Liver (tissue), 9 donors: ENCODE results near the gene PEAR1. TPM values are rescaled to one million over a fixed set of nuclear protein-coding genes. Genes with fewer than 3 reads are reported as not detected.

Source experiments
- DNase-seq: peaks from one replicate; pipeline ENCODE4 v3.0.0-alpha.2; 2017; ENCODE audit warnings: low spot score
- H3K27ac ChIP-seq, 2 donors: one replicate each; pipeline ENCODE4 v1.7.0; 2013; ENCODE audit warnings: inconsistent platforms in 2 of 2, low read length in 2 of 2, control low read depth in 1 of 2, low read depth in 1 of 2, mild to moderate bottlenecking in 1 of 2
- H3K27me3 ChIP-seq, 4 donors: one replicate each; pipeline versions ENCODE4 v1.6.1 to v1.7.0; 2013; ENCODE audit warnings: low read length in 3 of 4, inconsistent platforms in 1 of 4, mild to moderate bottlenecking in 1 of 4, moderate library complexity in 1 of 4; ENCODE audit not compliant: control insufficient read depth in 4 of 4, insufficient read depth in 4 of 4
- H3K36me3 ChIP-seq, 4 donors: one replicate each; pipeline versions ENCODE4 v1.6.1 to v1.7.0; 2013; ENCODE audit warnings: low read length in 3 of 4, mild to moderate bottlenecking in 3 of 4, low read depth in 1 of 4, moderate library complexity in 1 of 4; ENCODE audit not compliant: control insufficient read depth in 4 of 4, insufficient read depth in 3 of 4
- H3K4me1 ChIP-seq, 4 donors: one replicate each; pipeline versions ENCODE4 v1.6.1 to v1.7.0; 2013; ENCODE audit warnings: low read length in 3 of 4, mild to moderate bottlenecking in 3 of 4, moderate library complexity in 1 of 4; ENCODE audit not compliant: control insufficient read depth in 4 of 4, insufficient read depth in 4 of 4
- H3K4me3 ChIP-seq, 3 donors: one replicate each; pipeline versions ENCODE4 v1.6.1 to v1.7.0; 2013; ENCODE audit warnings: low read length in 3 of 3, control low read depth in 1 of 3, low read depth in 1 of 3, mild to moderate bottlenecking in 1 of 3
- H3K9ac ChIP-seq, 2 donors: one replicate each; pipeline ENCODE4 v1.7.0; 2013; ENCODE audit warnings: low read length in 2 of 2, mild to moderate bottlenecking in 2 of 2, moderate library complexity in 2 of 2, control low read depth in 1 of 2, low read depth in 1 of 2
- H3K9me3 ChIP-seq, 4 donors: one replicate each; pipeline versions ENCODE4 v1.6.1 to v1.7.0; 2013; ENCODE audit warnings: low read length in 3 of 4; ENCODE audit not compliant: control insufficient read depth in 4 of 4
- EGR1 ChIP-seq, 2 donors: IDR thresholded peaks; 2 replicates each; pipeline ENCODE4 v1.6.1; 2016 to 2018; ENCODE audit warnings: antibody characterized with exemption in 2 of 2, low read depth in 2 of 2
- FOXA1 ChIP-seq: IDR thresholded peaks from 2 replicates; pipeline ENCODE4 v1.6.1; 2016; ENCODE audit warnings: antibody characterized with exemption
- FOXA2 ChIP-seq: IDR thresholded peaks from 2 replicates; pipeline ENCODE4 v1.6.1; 2016; ENCODE audit warnings: antibody characterized with exemption
- HNF4A ChIP-seq, 2 donors: conservative IDR thresholded peaks; 2 replicates each; pipeline ENCODE4 v1.6.1; 2016; ENCODE audit warnings: antibody characterized with exemption in 2 of 2, mild to moderate bottlenecking in 2 of 2
- HNF4G ChIP-seq: IDR thresholded peaks from 2 replicates; pipeline ENCODE4 v1.6.1; 2016; ENCODE audit warnings: antibody characterized with exemption
- JUND ChIP-seq, 2 donors: IDR thresholded peaks; 2 replicates each; pipeline ENCODE4 v1.6.1; 2016; ENCODE audit warnings: antibody characterized with exemption in 2 of 2
- NR2F2 ChIP-seq: IDR thresholded peaks from 2 replicates; pipeline ENCODE4 v1.6.1; 2016; ENCODE audit warnings: antibody characterized with exemption
- RAD21 ChIP-seq, 2 donors: IDR thresholded peaks; 2 replicates each; pipeline ENCODE4 v1.6.1; 2016; ENCODE audit warnings: antibody characterized with exemption in 2 of 2, mild to moderate bottlenecking in 2 of 2
- RXRA ChIP-seq, 2 donors: IDR thresholded peaks; 2 replicates each; pipeline ENCODE4 v1.6.1; 2017 to 2018; ENCODE audit warnings: antibody characterized with exemption in 2 of 2, mild to moderate bottlenecking in 1 of 2
- SP1 ChIP-seq: IDR thresholded peaks from 2 replicates; pipeline ENCODE4 v1.6.1; 2018; ENCODE audit warnings: antibody characterized with exemption, mild to moderate bottlenecking
- YY1 ChIP-seq: IDR thresholded peaks from 2 replicates; pipeline ENCODE4 v1.6.1; 2016; ENCODE audit warnings: antibody characterized with exemption, mild to moderate bottlenecking
- WGBS: extraction: QIAGEN DNeasy Blood & Tissue Kit; methylation state at CpG from one replicate; pipeline ENCODE4 v1.1.7; 2013; 5-methylcytosine and 5-hydroxymethylcytosine counted together
- polyA plus RNA-seq, 2 donors: library from polyadenylated mRNA; stranded (reverse) in 1 of 2; unstranded in 1 of 2; fragments of 200-250 nt in 1 of 2; fragments of >200 nt in 1 of 2; fragmentation: Nextera tagmentation in 1 of 2; extraction: Ambion mirVana in 1 of 2; gene quantifications; one replicate each; pipeline versions ENCODE4 v1.2.1 to v1.2.3, GENCODE V29; 2013 to 2015
- total RNA-seq, 2 donors: library from RNA; depleted of rRNA; stranded (reverse); fragments of >200 nt; gene quantifications; one replicate each; pipeline ENCODE4 v1.2.3, GENCODE V29; 2014
- TF ChIP-seq, protein P1 (sequence below): fragments of 150-350 bp; IDR thresholded peaks from 2 replicates; pipeline ENCODE4 v1.5.1; 2017; ENCODE audit warnings: improper control_type of control experiment, low read depth, low read length; ENCODE audit not compliant: missing input control
- TF ChIP-seq, protein P2 (sequence below): IDR thresholded peaks from 2 replicates; pipeline ENCODE4 v1.6.1; 2016; ENCODE audit warnings: antibody characterized with exemption, mild to moderate bottlenecking
- TF ChIP-seq, protein P3 (sequence below): IDR thresholded peaks from 2 replicates; pipeline ENCODE4 v1.6.1; 2016; ENCODE audit warnings: antibody characterized with exemption
- donor health status: healthy.
- donor health status: healthy.
- donor health status: healthy.
- donor health status: healthy.
- donor health status: healthy.

The PEAR1 gene
- total and polyA plus RNA-seq, 4 donors, result 2.1 to 4.4 (median 3.1) TPM

DNA sequence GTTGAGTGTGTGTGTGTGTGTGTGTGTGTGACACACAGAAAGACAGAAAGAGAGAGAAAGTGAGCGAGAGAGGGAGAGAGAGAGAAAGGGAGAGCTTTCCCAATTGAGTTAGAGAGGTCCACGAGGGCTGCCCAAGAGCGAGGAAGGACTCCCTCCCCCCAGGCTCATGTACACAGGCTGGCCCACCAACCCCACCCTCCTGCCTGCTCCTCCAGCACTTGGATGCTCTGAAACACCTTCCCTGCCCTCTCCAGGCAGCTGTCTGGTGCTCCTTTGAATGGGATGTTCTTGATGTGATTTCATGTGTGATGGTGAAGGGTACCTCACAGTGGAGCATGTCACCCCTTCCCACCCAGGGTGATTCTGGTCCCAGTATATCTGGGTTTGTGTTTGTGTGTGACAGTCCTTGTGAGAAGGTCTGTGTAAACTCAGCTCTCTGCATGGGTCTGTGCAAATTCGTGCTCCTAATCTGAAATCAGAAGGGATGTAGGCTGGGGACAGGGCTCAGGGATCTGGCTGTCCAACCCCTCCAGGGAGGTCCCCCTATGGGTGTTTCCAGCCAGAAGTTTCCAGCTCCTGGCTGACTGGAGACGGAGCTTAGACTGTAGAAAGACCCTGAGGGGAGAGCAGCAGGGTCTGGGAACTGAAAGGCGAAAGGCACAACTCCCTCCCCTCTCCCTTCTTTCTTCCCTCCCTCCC lies 6.8 kb upstream of the PEAR1 start:
- Histone ChIP-seq H3K9me3 (no peaks in the 10 kb centered on the region), H3K9ac (no peak overlapping the region), H3K4me3 (no peak overlapping the region), H3K27ac (no peak overlapping the region), H3K27me3 (peaks cover 0 to 2% (median 0%) of the 10 kb centered on the region in 4 donors), H3K4me1 (no peaks in the 10 kb centered on the region), H3K36me3 (no peaks in the 10 kb centered on the region)
- DNase-seq, result no peak
- TF ChIP-seq, protein P1, sequence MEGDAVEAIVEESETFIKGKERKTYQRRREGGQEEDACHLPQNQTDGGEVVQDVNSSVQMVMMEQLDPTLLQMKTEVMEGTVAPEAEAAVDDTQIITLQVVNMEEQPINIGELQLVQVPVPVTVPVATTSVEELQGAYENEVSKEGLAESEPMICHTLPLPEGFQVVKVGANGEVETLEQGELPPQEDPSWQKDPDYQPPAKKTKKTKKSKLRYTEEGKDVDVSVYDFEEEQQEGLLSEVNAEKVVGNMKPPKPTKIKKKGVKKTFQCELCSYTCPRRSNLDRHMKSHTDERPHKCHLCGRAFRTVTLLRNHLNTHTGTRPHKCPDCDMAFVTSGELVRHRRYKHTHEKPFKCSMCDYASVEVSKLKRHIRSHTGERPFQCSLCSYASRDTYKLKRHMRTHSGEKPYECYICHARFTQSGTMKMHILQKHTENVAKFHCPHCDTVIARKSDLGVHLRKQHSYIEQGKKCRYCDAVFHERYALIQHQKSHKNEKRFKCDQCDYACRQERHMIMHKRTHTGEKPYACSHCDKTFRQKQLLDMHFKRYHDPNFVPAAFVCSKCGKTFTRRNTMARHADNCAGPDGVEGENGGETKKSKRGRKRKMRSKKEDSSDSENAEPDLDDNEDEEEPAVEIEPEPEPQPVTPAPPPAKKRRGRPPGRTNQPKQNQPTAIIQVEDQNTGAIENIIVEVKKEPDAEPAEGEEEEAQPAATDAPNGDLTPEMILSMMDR, result no peak
- TF ChIP-seq SP1, result no peak
- TF ChIP-seq RXRA (IDR thresholded peaks at IDR 0.05), result no peak
- TF ChIP-seq HNF4A (conservative IDR thresholded peaks at IDR 0.05), result no peak
- TF ChIP-seq YY1, result no peak
- no peak for TF ChIP-seq NR2F2
- TF ChIP-seq FOXA1, result no peak
- TF ChIP-seq, protein P2, sequence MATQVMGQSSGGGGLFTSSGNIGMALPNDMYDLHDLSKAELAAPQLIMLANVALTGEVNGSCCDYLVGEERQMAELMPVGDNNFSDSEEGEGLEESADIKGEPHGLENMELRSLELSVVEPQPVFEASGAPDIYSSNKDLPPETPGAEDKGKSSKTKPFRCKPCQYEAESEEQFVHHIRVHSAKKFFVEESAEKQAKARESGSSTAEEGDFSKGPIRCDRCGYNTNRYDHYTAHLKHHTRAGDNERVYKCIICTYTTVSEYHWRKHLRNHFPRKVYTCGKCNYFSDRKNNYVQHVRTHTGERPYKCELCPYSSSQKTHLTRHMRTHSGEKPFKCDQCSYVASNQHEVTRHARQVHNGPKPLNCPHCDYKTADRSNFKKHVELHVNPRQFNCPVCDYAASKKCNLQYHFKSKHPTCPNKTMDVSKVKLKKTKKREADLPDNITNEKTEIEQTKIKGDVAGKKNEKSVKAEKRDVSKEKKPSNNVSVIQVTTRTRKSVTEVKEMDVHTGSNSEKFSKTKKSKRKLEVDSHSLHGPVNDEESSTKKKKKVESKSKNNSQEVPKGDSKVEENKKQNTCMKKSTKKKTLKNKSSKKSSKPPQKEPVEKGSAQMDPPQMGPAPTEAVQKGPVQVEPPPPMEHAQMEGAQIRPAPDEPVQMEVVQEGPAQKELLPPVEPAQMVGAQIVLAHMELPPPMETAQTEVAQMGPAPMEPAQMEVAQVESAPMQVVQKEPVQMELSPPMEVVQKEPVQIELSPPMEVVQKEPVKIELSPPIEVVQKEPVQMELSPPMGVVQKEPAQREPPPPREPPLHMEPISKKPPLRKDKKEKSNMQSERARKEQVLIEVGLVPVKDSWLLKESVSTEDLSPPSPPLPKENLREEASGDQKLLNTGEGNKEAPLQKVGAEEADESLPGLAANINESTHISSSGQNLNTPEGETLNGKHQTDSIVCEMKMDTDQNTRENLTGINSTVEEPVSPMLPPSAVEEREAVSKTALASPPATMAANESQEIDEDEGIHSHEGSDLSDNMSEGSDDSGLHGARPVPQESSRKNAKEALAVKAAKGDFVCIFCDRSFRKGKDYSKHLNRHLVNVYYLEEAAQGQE, result no peak
- 34% methylated on average over 6 of the region's 6 CpGs for WGBS

DNA sequence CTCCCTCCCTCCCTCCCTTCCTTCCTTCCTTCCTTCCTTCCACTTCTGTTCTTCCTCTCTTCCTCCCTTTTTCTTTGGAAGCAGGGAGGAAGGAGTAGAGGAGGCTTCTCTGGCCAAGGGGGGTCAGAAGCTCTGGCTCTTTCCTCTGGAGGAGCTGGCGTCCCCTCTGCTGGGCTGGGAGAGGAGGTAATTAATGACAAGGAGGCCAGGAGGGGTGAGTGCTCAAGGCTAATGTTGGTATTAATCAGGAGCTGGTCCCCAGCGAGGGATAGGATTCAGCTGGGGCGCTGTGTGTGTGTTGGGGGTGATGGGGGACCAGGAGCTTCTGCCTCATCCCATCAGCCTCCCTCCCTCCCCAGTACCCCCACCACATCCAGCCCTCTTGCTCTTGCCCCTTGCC lies 6.2 kb upstream of the PEAR1 start:
- Histone ChIP-seq H3K4me1 (peaks cover 0 to 5% (median 4%) of the 10 kb centered on the region in 4 donors), H3K4me3 (no peak overlapping the region), H3K27ac (no peak overlapping the region), H3K9ac (no peak overlapping the region), H3K36me3 (no peaks in the 10 kb centered on the region), H3K27me3 (peaks cover 0 to 2% (median 0%) of the 10 kb centered on the region in 4 donors), H3K9me3 (no peaks in the 10 kb centered on the region)
- WGBS, result 40% methylated on average over 3 of the region's 3 CpGs
- TF ChIP-seq RXRA (IDR thresholded peaks at IDR 0.05), result no peak
- TF ChIP-seq, protein P1, result no peak
- no peak for DNase-seq

DNA sequence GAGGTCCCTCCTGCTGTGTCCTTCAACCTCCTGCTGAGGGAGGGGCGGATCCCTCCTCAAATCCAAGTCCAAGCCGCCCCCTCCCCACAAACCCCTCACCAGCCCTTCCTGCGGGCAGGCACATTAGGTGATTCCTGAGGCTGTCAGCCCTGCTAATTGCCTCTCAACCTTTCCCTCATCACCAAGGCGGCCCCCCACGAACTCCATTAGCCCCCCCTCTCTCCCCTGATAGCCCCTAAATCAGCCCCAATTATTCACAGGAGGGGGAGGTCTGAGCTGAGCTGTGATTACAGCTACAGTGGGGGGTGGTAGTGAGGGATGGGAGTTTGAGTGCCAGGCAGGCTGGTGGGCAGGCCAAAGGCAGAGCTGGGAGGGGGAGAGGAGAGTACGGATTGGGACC lies 5.8 kb upstream of the PEAR1 start:
- Histone ChIP-seq H3K27me3 (peaks cover 0 to 2% (median 0%) of the 10 kb centered on the region in 4 donors), H3K27ac (no peak overlapping the region), H3K4me1 (peaks cover 0 to 8% (median 7%) of the 10 kb centered on the region in 4 donors), H3K36me3 (no peaks in the 10 kb centered on the region), H3K9me3 (no peaks in the 10 kb centered on the region), H3K4me3 (no peak overlapping the region), H3K9ac (no peak overlapping the region)
- 31% methylated on average over 6 of the region's 6 CpGs for WGBS
- no peak for DNase-seq
- TF ChIP-seq HNF4A (conservative IDR thresholded peaks at IDR 0.05) (no peak), EGR1 (IDR thresholded peaks at IDR 0.05; ENCODE audit: low read depth in 2 of 2) (no peak), FOXA1 (no peak), FOXA2 (no peak), HNF4G (no peak), JUND (IDR thresholded peaks at IDR 0.05) (no peak), RAD21 (IDR thresholded peaks at IDR 0.05) (no peak)
- TF ChIP-seq, protein P3, sequence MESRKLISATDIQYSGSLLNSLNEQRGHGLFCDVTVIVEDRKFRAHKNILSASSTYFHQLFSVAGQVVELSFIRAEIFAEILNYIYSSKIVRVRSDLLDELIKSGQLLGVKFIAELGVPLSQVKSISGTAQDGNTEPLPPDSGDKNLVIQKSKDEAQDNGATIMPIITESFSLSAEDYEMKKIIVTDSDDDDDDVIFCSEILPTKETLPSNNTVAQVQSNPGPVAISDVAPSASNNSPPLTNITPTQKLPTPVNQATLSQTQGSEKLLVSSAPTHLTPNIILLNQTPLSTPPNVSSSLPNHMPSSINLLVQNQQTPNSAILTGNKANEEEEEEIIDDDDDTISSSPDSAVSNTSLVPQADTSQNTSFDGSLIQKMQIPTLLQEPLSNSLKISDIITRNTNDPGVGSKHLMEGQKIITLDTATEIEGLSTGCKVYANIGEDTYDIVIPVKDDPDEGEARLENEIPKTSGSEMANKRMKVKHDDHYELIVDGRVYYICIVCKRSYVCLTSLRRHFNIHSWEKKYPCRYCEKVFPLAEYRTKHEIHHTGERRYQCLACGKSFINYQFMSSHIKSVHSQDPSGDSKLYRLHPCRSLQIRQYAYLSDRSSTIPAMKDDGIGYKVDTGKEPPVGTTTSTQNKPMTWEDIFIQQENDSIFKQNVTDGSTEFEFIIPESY, result no peak
- TF ChIP-seq, protein P1, result no peak
